SH-SY5Y (cell line): Measurements from ENCODE around the gene RNF8.

Experiments used
- GATA2 ChIP-seq: IDR thresholded peaks from 2 replicates; pipeline ENCODE4 v1.6.1; 2011; ENCODE audit warnings: mild to moderate bottlenecking, low read depth, low read length
- GATA3 ChIP-seq: IDR thresholded peaks from 2 replicates; pipeline ENCODE4 v1.6.1; 2011; ENCODE audit warnings: low read depth, mild to moderate bottlenecking, low read length, moderate library complexity

- TF ChIP-seq GATA2 = no peak
- no peak for TF ChIP-seq GATA3
These were observed 32.0 kb upstream of the RNF8 start for GRCh38 chr6:37321516-37322415.
